Ovary (tissue), 3 donors: ENCODE data around the gene MYO1A.

Experiments used
- POLR2A ChIP-seq: fragments of 450-650 bp; IDR thresholded peaks from one replicate; pipeline ENCODE4 v1.6.1; 2017; ENCODE audit warnings: antibody characterized with exemption, mild to moderate bottlenecking, moderate library complexity
- TF ChIP-seq, protein P1 (sequence below), 3 donors: fragments of 450-650 bp in 2 of 3; fragments of 200-600 bp in 1 of 3; IDR thresholded peaks; one replicate each; pipeline versions ENCODE4 v1.5.1 to v1.8.0; 2016 to 2022; ENCODE audit warnings: antibody characterized with exemption in 3 of 3, mild to moderate bottlenecking in 1 of 3
- donor health status: DM: no; HTN: no; CAD: no.

DNA sequence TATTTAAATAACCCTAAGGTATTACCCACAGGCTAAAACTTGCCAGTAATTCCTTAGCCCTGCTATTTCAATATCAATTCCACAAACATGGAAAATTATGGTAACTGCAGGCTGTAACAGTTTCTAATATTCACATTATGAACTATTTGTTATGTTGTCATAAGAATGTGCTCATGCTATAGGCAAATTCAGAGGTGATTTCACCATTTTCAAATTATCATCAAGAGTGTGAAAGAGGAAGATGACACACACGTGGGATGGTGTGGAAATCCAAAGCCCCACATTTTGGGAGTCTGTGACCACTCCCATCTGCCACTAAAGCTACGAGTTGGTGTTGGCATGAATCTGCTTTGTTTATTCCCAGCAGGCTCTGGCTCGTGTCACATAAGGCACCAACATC lies 5.9 kb upstream of the MYO1A start:
- TF ChIP-seq POLR2A = no peak
- TF ChIP-seq, protein P1, sequence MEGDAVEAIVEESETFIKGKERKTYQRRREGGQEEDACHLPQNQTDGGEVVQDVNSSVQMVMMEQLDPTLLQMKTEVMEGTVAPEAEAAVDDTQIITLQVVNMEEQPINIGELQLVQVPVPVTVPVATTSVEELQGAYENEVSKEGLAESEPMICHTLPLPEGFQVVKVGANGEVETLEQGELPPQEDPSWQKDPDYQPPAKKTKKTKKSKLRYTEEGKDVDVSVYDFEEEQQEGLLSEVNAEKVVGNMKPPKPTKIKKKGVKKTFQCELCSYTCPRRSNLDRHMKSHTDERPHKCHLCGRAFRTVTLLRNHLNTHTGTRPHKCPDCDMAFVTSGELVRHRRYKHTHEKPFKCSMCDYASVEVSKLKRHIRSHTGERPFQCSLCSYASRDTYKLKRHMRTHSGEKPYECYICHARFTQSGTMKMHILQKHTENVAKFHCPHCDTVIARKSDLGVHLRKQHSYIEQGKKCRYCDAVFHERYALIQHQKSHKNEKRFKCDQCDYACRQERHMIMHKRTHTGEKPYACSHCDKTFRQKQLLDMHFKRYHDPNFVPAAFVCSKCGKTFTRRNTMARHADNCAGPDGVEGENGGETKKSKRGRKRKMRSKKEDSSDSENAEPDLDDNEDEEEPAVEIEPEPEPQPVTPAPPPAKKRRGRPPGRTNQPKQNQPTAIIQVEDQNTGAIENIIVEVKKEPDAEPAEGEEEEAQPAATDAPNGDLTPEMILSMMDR (IDR thresholded peaks at IDR 0.05) = no peak
